Measurements from ENCODE around the gene CDKN2B-AS1.

Gene CDKN2B-AS1

DNA sequence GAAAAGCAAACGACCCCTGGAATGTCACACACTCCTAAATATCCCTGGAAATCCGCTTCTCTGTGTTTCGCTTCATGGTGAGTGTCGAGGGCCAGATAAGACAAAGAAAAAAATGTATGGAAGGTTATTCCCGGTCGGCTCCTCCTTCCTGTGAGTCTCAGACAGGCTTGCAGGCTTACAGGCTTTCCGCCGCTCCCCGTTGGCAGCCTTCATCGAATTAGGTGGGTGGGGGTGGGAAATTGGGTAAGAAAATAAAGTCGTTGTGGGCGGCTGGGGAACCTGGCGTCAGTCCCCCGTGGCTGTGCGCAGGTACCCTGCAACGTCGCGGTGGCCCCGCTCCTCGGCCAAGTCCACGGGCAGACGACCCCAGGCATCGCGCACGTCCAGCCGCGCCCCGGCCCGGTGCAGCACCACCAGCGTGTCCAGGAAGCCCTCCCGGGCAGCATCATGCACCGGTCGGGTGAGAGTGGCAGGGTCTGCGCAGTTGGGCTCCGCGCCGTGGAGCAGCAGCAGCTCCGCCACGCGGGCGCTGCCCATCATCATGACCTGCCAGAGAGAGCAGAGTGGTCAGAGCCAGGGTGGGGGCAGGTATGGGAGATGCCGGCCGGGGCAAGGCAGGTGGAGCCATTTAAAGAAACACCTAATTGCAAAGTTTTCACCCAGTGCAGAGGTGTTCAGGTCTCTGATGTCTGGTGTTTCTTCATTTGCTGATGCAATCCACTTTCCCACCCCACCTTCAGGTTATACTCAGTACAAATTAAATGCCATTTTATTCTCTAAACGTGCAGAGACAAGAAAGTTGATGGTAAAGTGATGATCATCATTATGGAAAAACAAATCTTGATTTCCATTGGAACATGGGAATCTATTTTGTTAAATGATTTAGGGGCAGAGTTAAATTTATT lies 11.4 kb downstream of the CDKN2B-AS1 start:
- DNase-seq (ENCODE audit: low read depth in 2 of 2): no peak

DNA sequence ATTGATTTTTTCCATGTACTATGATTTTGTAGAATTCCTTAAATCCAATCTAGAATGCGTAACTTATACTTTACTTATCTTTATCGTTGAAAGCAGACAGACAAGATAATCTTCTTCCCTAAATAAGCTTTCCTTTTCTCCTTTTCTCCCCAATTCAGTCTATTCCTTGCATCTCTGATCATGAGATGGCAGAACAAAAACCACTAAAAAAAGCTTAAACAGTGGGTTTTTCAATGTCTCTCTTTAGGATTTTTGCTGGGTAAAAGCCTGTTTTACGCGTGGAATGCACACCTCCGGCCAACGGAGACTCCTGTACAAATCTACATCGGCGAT lies 13.8 kb downstream of the CDKN2B-AS1 start:
- no peak for DNase-seq (ENCODE audit: low read depth in 2 of 2)

DNA sequence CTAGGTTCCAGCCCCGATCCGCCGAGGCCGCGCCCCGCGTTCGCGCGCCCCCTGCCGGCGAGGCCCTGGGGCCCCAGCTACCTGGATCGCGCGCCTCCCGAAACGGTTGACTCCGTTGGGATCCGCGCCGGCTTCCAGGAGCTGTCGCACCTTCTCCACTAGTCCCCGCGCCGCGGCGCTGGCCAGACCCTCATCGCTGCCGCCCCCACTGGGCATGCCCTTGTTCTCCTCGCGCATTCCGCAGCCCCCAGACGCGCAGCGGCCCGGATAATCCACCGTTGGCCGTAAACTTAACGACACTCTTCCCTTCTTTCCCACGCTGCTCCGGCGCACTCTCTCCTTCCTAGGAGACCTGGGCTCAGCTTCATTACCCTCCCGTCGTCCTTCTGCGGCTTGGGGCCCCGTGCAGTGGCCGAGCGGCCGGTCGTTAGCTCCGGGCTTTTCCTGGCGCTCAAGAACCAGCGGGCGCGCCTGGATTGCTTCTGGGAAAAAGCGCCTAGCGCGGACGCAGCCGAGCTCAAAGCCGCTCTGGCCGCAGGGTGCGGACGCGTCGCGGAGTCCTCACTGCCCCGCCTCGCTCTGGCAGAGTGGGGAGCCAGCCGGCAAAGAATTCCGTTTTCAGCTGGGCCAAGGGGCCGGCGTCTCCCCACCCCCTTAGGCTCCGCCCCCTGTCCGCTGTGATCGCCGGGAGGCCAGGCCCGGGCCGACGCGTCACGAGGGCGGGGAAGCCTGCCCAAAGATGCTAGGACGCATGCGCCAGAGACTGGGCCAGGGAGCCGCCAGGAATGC lies 14.3 kb downstream of the CDKN2B-AS1 start, which contains the start of gene CDKN2B:
TSS of gene CDKN2B (minus strand) at position 589 of the 789 bp plus-strand sequence. CDS start at position 237, 352 bp downstream.
- DNase-seq (ENCODE audit: low read depth in 2 of 2): peak in 1 of 2 donors; percentile 67

DNA sequence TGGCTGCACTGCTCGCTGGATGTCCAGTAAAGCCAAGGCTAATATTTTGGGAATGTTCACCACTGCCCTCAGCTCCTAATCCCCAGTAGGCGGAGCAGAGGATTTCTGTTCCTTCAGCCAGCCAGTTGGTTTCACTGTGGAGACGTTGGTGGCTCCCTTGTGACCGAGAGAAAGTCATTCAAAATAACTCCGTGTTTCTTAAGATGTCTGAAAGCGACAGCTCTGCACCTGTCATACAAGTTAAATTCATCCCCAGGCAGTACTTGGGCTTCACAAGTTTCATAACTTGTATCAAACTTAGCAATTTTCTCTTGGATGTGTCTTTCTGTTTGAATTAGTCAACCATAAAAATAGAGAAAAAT lies 14.9 kb downstream of the CDKN2B-AS1 start:
- no peak for DNase-seq (ENCODE audit: low read depth in 2 of 2)

DNA sequence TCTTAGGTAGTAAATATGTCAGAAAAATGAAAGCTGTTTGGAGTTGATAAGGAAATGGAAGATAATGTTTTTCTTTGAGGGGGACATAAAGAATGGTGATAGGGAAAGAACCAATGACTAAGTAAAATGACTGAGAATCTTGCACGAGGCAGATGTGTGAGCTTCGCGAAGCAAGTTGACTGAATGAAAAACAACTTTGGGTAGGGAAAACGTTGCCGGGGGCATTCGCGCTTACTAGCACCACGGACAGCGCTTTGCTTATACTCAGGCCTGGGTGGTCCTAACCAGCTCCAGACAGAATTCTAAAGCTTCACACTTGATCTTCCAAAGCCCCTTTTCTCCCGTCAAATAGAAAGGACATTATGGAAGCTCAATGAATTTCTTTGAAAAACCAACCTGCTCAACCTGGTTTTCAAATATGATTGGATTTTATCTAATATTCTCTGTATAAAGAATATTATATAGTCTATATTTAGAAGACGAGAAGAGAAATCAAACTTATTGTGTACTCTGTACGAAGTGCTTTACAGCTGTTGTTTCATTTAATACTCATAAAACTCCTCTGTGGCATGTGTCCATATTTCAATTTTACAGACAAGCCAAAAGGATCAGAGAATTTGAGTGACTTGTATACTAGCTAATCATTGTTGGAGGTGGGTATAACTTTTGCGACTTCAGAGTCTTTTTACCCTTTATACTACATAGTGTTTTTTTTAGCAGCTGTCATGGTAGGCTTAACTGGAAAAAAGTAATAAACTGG lies 16.5 kb downstream of the CDKN2B-AS1 start:
- no peak for DNase-seq (ENCODE audit: low read depth in 2 of 2)

DNA sequence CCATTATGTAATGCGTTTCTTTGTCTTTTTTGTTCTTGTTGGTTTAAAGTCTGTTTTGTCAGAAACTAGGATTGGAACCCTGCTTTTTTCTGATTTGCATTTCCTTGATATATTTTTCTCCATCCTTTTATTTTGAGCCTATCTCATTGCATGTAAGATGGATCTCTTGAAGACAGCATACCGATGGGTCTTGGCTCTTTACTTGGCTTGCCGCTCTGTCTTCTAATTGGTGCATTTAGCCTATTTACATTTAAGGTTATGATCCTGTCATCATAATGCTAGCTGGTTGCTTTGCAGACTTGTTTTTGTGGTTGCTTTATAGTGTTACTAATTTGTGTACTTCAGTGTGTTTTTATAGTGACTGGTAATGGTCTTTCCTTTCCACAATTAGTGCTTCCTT lies 27.8 kb downstream of the CDKN2B-AS1 start:
- DNase-seq (ENCODE audit: low read depth in 2 of 2): no peak

DNA sequence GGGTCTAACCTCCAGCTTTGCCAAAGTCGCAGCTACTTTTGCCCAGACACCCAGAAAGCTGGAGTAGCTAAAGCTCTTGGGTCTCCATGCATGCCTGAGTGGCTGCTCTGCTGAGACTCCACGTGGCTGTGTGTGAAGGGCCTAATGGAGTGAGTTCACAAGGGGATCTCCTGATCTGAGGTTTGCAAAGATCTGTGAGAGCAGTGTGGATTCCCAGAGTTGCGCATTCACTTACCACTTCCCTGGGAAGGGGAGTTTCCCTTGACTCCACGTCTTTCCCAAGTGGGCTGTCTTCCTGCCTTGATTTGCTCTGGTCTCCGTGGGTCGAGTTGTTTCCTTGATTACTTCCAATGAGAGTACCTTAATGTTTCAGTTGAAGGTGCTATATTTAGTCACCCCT lies 32.1 kb downstream of the CDKN2B-AS1 start:
- DNase-seq (ENCODE audit: low read depth in 2 of 2): no peak

DNA sequence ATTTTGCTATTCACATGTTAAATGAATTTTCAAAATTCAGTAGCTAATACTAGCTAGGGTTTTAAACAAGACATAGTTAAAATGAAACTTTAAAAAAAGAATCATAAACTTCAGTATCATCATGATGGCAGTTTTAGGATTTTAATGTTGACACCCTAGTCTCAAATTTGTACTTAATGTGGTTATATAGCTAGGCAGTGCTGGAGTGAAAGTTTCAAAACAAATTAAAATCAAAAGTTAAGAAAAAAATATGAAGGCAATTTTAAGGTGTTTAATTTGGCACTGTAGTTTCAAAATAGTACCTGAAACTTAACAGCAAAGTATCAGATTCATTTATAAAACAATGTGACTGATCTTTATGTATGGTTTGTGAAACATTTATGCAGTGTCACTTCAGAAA lies 33.8 kb downstream of the CDKN2B-AS1 start:
- no peak for DNase-seq (ENCODE audit: low read depth in 2 of 2)

DNA sequence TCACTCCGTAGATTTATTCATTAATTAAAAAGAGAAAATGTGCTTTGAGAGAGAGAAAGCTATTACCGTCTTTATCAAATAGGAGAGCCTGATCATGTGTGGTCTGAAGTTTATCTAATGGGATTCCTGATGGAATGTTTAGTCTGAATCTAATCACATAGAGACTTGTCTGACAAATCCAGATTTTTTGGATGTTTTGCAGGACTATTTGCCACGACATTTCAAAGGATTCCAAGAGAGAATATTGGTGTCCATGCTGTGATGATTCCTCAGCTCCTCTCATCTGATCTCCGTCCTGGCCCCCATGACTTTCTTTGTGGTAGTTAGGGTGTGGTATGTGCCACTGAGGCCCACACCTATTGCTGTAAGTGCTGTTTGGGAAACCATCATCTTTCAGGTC lies 34.6 kb downstream of the CDKN2B-AS1 start:
- no peak for DNase-seq (ENCODE audit: low read depth in 2 of 2)

DNA sequence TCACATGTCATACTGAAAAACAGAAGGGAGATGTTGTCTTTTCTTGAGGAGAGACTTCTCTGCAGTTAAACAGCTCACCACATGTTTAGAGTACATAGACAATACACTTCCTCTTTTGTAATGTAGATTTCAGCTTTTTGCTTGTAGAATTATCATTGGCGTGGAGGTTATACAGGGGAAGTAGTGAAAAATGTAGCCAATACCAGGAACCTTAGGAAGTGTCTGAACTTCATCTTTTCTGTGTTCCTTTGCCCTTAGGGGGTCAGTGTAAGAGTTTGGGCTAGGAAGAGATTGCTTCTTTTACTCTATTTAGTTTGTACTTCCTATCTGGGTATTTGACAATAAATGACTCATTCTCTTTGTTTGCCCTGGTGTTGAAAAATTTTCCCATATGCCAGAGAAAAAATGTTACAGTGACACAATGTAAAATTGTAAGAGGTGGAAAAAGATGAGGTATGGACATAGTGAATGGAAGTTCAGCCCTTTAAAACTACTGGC lies 35.6 kb downstream of the CDKN2B-AS1 start:
- DNase-seq (ENCODE audit: low read depth in 2 of 2): no peak

DNA sequence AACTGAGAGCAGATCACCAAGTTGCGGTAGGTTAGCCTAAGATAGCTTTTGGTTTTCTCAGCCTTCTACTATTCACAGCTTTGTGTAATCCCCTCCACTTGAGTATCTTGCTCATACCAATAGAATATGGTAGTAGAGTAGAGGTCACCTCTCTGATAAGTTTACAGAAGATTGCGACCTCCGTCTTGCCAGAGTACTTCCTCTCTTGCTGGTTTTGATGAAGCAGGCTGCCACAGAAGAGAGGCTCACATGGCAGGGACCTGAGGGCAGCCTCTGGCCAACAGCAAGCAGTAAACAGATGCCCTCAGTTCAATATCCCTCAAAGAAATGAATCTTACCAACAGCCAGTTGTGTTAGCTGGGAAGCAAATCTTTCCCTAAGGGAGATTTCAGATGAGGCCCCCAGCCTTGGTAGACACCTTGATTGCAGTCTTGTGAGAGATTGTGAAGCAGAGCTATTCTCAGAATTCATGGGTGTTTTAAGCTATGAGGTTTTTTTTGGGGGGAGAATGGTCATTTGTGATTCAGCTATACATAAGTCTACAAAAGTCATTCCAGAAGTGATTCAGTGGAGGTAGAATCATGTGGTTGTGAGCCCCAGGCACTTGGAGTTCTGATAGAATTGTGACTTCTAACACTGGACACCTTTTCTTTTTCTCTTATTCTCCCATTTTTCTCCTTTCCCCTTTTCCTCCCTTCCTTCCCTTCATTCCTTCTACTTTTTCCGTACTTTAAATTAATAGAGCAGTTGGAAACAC lies 37.2 kb downstream of the CDKN2B-AS1 start:
- DNase-seq (ENCODE audit: low read depth in 2 of 2): no peak

DNA sequence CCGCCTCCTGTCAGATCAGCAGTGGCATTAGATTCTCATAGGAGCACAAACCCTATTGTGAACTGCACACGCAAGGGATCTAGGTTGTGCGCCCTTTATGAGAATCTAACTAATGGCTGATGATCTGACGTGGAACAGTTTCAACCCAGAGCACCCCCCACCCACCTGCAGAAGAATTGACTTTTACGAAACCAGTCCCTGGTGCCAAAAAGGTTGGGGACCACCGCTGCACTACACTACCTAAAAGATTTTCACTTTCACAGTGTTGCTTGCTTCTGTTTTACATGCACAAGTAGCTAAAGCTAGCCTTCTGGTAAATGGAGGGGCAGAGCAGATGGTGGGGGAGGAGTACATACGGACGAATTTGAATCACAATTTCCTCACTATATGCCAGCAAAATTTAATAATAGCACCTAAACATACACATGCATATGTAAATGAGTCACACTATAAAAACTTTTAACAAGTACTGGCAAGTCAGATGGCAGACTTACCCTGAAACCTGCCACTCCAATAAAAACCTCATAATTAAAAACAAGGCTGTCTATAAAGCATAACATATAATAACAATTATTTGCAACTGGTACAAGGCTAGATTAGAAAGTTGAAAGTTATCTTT lies 38.5 kb downstream of the CDKN2B-AS1 start:
- DNase-seq (ENCODE audit: low read depth in 2 of 2): no peak

DNA sequence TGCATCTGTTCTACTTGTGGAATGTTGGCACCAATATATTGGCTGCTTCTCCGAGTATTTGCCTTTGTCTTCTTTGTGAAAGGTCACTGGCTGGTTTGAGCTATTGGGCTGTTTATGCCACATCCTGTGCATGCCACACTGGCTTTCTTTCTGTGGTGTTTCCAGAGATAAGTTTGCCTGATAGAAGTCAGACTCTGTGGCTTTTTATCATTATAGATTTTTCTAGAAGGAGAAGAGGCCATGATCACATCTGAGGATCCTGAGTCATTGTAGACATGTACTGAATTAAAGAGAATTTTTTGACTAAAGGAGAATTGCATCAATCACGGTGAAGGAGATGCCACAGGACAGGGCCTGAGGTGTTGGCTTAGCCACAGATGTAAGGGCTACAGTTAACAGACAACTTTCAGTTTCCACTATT lies 41.0 kb downstream of the CDKN2B-AS1 start:
- no peak for DNase-seq (ENCODE audit: low read depth in 2 of 2)

DNA sequence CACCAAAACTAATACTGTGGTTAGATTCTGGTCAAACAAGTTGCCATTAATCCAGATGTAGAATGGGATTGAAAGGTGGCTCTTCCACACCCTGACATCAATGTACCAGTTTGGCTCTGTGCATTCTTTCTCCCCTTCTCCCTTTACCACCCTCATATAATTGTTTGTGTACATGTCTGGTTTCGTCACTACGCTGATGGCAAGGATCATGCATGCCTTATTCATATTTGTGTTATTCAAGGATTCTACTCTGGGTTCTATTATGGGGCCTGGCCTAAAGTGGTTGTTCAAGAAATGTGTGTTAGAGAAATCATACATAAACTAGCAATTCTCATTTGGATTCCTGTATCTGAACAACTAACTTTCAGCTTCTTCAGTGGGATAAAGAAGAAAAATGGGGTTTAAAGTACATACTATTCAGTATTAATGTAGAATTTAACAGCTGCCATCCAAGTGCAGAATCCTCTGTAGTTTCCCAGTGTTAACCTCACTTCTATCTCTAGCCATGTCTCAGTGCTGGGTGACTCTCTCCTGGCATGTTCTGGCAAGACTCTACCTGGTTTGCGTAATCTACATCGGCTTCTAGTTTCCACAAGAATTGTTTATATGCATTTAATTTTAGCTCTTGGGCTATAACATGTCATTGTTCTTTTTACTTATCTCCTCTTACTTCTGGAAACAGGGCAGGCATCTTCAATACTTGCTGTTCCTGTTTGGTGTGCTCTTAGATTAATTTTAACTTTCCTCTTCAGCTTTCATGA lies 42.5 kb downstream of the CDKN2B-AS1 start:
- no peak for DNase-seq (ENCODE audit: low read depth in 2 of 2)

DNA sequence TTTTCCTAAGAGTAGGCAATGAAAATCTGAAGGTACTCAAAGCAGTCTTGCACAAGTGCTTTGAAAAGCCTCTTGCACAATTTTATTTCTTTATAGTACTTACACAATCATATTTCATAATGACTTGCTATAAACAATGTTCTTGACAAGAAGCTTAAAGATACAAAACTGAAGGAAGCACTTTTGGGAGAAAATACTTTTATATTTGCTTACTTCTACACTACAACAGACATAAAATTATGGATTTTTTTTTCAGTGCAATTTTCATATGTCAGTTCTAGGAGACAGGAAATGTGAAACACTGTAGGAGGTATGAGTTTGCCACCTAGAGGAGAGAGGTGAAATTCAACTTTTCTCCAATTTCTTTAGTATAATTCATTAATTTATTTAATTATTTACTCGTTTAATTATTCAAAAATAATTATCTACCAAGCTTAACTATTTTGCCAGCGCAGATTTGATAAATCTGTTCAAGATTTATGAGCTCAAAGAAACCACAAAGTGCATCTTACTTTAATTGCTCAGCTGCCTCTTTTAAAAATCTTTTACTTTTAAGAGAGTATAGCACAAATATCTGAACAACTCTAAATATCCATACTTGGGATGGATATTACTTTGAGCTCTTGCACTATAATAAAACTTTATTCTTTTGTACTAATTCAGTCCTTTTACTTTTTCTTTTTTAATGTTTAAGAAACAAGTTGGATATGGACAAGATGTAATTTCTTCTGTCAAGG lies 43.5 kb downstream of the CDKN2B-AS1 start:
- no peak for DNase-seq (ENCODE audit: low read depth in 2 of 2)

DNA sequence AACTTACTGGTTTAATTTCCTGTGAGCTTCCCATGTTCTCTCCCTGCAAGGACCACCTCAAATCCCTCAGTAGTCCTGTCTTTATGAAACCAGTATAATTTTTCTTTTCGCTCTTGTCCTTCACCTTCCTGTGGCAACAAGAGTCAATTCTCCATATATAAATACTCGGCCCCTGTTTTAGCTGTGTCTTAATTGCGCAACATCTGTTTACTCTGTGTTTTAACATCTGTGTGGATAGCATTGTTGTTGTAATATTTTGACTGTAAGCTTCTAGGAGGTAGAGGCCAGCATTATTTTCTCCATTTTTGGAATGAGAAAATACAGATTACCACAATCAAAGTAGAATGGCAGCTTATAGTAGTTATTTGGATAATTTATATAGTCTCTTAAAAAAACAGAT lies 44.7 kb downstream of the CDKN2B-AS1 start:
- DNase-seq (ENCODE audit: low read depth in 2 of 2): no peak

DNA sequence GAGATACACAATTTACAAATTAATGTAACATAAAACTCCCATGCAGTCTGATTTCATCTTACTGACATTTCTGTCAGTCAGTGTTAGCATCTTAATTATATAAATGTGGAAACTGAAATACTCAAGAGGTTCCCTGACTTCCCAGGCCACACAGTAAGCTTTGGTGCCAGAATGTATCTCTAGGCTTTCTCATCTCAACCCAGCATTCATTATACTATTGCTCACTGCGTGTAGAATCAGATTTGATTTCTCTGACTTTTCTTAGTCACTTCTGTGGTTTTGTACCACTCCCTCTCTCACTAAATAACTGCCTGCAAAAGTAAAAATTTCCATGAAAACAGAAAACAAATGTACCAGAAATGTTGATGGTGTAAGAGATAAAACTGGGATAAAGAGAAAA lies 46.2 kb downstream of the CDKN2B-AS1 start:
- no peak for DNase-seq (ENCODE audit: low read depth in 2 of 2)

DNA sequence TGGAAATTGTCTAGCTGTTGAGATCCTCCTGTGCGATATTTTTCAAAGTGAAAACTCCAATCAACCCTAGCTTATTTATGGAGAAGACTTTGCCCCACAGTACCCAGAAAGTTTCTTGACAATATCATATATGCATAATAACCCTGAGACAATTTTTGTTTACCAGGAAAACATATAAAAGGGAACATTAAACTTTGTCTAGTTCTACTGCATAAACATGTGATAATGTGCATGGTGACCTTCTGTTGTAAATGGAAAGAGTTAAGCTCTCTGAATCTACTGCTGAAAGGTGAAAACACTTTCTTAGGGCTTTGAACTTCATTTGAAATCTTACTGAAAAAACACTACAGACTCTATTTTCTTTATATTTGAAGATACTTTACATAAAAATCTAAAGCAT lies 46.8 kb downstream of the CDKN2B-AS1 start:
- DNase-seq (ENCODE audit: low read depth in 2 of 2): no peak

DNA sequence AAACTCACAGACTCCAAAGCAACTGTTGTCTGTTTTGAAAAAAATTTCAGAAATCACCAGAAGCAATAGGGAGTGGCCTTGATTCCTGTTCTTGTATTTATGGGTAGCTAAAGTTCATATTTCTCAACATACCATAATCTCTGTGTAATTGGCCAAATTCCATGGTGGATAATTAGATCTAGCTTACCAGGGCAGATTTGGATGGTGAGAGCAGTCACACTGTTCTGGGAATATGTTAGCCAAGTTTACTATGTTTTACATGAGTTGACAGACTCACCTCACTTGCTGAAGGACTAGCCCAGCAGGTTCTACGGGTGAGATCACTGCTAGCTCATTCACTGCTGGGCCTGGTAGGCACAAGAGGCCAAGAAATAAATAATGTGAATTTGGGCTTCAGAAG lies 47.2 kb downstream of the CDKN2B-AS1 start:
- no peak for DNase-seq (ENCODE audit: low read depth in 2 of 2)

Measured in stimulated activated CD4-positive, alpha-beta T cell treated with anti-CD3 and anti-CD28 coated beads, Interleukin-15, amount 100 ng/mL, for 48 hours (primary cell).